ENCODE data around the gene BCL11B.

BCL11B gene

DNA sequence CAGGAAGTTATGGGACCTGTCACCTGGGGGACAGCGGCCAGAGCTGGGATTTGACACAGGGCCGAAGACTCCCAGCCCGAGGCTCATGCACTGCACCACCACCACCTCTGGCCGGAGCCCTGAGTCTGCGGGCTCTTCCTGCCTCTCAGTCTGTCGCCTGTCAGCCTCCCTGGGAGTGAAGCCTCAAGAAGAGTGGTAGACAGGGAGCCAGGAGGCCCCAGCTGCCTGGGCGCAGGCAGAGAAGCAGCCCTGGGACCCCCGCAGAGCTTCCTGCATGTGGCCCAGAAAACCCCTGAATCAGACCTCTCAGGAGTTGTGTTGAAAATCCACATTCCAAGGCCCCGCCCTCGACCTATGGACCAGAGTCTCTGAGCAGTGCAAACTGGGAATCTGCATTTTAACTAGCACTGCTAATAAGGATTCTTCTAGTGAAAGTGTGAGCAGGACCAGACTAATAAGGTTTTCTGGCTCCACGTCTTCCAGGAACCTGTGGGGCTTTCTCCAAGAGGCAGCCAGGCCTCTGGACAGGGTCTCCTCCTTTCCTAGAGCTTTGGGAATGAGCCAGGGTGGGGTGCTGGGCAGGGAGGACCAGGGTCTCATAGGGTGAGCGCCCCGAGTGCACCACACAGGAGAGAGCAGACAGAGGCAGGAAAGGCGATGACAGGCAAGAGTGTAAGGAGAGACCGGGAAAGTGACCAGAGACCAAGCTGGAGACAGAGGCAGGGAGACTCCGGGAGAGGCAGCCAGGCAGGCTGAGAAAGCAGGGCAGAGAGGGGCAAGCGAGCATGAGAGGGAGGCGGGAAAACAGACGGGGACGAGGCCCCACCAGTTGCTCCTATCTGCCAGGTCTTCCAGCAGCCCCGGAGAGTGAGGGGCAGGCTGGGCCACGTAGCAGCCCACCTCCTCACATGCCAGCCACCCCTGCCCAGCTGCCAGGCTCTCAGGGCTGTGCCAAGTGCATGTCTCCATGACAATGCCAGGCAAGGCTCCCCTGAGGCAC, 112.4 kb downstream of the BCL11B start:
- no peak for DNase-seq (ENCODE audit: low read depth)

DNA sequence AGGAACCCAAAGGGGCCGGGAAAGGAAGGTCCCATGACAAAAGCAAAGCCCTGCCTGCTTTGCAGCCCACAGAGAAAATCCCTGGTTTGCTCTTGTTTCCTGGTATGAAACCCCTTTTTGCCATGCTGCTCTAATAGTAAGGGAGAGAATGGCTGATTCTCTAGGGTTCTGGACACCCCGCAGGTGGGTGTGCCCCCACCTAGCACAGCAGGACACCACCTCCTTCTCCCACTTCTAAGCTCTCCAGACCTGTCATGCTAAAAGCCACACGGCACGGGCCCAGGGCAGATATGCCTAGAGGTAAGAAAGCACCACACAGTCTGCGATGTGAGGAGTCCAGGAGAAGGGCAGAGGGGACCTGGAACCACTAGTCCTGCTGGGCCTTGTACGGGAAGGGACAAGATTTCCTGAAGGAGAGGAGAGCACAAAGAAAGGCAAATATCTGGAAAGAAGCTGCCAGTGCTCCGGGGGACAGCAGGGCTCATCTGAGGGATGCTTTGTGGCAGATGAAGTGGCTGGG, 113.3 kb downstream of the BCL11B start:
- DNase-seq (ENCODE audit: low read depth), result no peak

DNA sequence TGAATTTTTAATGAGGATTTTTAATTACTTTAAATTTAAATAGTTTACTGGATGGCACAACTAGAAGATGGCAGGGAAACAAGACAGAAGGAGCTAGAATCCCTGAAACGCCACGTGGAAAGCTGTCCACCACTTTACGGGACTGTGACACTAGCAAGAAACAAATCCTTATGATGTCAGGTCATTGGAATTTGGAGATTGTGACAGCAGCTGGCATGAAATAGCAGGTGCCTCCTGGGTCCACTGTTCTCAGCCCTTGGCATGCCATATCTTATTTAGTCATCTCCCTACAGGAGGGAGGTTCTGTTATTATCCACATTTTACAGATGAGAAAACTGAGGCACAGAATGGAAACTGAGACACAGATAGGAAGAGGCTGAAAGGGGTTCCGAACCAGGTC, 113.8 kb downstream of the BCL11B start:
- no peak for DNase-seq (ENCODE audit: low read depth)

DNA sequence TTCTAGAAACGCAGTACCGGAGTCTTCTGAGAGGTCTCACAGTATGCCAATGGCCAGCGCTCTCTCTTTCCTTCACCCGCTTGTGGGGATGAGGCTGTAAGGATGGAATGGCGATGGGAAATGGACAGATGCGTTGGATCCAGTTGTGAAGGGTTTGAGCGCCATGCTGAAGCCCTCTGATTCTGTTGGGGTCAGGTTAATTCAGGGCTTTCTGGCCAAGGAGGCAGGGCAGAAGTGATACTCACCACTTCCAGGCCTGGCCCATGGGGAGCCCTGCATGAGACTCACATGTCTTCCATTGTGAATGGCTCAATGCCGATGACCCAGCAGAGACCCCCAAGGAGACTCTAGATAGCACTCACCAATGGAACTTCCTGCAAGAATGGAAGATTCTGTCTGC, 114.3 kb downstream of the BCL11B start:
- no peak for DNase-seq (ENCODE audit: low read depth)

DNA sequence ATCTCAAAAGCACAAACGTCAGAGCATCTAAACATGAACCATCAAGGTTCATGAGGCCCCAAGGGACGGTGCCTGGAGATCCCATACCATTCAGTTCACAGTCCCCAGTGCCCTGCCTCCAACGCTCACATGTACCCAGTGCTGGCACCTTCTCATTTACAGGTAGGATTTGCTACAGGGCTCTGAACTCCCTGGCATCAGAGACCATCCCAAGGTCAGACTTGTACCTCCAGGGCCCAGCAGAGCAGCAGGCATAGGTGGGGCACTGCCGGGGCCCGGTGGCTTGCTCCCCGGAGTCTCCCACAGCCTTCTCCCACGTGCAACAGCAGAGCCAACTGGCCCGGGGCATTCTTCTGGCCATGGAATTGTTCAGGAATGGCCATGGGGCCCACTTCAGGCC, 114.8 kb downstream of the BCL11B start:
- no peak for DNase-seq (ENCODE audit: low read depth)

DNA sequence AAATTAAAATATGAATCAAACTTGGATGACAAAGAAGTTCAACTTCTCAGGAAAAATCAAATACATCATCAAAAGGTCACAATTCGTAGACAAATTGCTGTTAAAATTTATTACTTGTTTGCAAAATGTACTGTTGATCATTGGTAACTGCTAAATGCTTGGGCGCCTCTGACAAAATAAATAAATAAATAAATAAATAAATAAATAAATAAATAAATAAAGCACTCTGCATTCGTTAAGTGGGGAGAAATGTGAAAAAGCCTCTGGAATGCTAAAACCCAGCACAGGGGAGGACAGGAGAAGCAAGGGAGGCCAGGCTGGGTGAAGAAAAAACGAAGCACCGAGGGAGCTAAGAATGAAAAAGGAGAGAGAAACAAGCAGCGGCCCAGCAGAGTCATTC, 115.2 kb downstream of the BCL11B start:
- no peak for DNase-seq (ENCODE audit: low read depth)

DNA sequence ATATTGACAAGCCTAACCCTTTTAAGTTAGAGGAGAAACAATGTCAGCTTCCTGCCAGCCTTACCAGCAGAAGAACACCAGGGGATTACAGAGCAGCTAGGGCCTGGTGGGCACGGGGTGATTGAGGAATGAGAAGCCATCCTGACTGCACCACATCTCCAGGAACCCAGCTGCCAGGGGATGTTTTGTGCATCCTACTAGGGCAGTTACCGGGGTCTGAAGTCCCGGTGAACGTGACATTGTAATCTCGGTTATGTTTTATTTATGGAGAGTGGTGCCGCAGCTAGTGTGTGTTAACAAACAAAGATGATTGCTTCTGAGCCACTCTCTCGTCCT, 115.9 kb downstream of the BCL11B start:
- no peak for DNase-seq (ENCODE audit: low read depth)

DNA sequence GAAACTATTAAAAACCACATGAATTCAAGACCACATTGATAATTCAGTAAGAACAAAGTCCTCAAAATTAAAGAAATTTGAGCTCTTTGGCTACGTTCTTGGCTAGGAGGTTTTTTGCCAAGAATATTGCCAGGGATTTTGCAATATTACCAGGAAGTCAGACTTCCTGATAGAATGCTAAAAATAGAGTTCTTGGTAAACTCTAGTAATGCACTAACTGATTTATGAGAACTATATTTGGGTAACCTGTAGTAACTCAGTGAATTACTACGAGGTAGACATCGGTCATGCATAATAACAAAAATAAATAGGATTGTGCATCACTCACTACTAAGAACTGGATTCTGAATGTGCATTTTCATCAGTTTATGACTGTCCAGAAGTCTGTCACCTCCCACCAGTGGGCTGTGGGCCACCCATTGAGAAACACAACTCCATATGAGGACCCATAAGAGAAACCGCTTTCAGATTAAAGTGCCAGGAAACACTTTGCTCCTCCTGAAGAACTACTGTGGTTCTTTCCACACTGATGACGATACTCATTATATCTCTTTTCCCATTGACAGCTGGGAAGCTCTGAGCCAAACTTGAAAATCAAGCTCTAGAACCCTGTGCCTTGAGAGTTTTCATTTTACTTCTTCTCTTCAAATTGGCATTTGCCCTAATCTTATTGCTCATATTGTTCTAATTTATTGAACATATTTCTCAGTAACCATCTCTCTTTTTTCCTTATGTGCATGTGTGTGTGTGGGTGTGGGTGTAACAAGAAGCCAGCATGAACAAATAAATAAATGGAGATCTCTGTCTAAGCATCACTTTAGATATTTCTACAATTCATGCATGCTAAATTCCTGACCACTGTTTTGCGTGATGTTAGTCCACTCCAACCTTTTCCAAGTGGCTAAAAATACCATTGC, 116.6 kb downstream of the BCL11B start:
- no peak for DNase-seq (ENCODE audit: low read depth)

DNA sequence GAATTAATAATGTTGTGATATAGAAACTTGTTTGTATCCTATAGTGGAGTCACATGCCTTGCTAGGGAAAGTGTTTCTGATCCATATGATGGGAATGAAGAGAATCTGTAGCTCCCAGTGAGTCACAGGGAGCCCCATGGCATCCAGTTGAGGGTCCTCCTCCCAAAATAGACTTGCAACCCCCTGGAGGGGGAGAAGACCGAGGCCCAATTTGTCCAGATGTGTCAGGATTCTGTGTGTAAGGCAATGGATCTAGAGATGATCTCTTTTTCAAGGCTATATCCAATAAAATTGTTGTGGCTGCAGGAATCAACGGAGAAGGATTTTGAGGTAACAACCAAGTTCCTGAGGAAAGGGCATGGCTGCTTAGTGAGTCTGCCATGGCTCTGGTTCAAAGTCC, 121.8 kb downstream of the BCL11B start:
- no peak for DNase-seq (ENCODE audit: low read depth)

DNA sequence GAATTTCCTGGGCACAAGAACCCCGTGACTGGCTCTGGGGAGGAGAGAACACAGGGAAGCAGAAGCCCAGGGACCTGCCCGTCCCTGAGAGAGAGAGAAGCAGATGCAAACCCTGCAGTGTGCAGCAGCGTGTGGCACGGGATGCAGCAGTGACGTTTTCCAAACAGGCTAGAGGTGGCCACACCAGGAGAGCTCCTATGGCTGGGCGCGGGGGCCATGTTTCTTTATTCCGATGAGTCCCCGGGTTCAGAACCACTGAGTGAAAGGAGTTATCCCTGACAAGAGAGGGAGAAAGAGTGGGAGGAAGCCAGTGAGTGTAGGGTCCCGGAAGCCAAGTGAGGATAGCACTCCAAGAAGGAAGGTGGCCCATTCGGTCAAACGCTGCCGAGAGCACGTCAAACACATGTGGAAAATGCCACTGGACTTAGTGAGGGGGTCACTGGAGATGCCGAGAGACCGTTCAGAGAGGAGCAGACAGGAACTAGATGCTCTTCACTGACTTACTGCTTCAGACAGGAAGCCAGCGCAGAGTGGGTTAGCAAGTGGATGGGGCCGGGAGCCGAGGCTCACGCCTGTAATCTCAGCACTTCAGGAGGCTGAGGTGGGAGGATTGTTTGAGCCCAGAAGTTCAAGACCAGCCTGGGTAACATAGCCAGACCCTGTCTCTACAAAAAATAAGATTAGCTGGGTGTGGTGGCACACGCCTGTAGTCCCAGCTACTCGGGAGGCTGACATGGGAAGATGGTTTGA, 123.0 kb downstream of the BCL11B start:
- no peak for DNase-seq (ENCODE audit: low read depth)

DNA sequence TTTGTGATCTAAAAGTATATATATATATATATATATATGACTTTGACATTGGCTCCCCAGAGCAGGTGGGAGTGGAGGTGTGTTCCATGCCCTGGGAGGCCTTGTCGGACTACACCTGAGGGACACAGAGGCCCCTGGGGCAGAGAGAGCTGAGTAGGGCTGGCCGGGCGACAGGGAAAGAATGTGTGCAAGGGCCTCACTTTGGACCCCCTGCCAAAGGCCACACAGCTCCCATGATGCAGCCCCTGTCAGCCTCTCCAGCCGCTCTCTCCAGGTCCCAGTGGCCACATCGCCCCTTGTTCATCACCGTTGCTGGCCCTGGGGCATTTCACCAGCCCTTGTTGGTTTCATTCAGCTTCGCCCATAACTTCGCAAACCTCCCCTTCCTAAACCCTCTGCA, 123.9 kb downstream of the BCL11B start:
- no peak for DNase-seq (ENCODE audit: low read depth)

DNA sequence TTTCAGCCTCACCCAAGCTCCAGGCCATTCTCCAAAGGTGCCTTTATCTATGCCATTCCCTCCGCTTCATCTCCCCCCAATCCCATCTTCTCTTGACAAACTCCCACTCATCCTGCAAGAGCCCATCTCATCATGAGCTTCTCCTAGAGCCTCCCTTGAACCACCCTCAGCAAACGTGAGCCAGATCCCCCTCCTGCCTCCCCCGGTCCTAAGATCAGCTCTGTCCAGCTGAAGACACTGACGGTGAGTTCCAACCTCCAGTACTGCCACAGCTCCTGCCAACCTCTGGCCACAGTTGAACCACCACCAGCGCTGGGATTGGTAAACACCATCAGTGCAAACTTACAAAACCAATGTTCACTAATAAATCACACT, 124.6 kb downstream of the BCL11B start:
- DNase-seq (ENCODE audit: low read depth), result no peak

DNA sequence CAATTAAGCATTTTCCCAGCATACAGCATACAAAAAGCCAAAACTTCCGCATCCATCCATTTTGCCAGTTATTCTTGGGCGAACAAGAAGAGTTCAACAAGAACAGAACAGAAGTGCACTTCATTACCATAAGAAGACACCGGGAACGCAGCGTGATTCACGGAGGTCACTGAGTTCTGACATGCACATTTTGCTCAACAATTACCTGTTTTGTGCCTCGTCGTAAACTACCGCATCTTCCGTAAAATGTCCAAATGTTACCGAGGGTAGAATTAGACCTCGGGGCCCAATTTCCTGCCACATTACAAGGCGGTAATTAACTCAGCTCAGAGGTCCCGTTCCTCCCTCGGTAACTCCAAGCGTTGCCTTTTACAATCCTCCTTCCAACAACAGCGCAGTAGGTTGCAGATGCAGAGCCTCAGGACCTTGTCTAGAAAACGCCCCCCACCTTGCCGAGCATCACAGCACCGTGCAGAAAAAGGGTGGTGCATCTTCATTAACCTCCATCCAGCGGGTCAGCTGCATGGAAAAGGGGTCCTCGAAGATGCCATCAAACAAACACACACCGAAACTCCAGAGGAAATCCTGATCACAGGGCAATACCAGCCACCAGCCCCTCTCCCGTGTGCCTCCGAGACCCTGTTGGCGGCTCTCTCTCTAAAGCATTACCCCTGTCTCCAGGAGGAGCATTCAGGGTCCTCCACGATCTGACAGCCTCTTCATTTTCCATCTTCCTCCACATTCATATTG, 125.2 kb downstream of the BCL11B start:
- DNase-seq (ENCODE audit: low read depth), result no peak

DNA sequence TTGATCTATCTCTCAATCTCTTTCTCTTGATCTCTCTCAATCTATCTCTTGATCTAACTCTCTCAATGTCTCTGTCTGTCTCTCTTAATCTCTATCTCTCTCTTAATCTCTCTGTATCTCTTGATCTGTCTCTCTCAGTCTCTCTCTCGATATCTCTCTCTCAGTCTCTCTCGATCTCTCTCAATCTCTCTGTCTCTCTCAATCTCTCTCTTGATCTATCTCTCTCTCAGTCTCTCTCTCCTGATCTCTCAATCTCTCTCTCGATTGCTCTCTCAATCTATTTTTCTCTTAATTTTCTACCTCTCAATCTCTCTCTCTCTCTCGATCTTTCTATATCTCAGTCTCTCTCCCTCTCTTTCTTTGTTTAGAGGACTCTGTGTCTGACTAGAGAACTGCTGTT, 126.7 kb downstream of the BCL11B start:
- no peak for DNase-seq (ENCODE audit: low read depth)

DNA sequence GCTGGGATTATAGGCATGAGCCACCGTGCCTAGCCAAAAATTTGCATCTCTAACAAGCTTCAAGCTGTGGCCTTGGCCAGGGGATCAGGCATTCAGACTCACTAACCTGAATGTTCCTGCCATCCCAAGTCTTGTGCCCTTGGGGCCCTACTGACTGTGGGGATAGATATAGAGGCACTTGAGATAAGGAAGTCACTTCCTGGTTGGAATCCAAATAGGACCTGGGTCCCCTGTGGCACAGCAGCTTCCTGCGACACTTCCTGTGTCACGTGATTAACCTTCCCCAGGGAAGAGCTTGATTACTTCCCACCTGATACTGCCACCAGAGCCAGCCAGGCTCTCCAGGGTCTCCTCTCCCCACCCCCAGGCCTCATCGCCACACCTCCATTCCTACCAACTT, 128.2 kb downstream of the BCL11B start:
- no peak for DNase-seq (ENCODE audit: low read depth)

DNA sequence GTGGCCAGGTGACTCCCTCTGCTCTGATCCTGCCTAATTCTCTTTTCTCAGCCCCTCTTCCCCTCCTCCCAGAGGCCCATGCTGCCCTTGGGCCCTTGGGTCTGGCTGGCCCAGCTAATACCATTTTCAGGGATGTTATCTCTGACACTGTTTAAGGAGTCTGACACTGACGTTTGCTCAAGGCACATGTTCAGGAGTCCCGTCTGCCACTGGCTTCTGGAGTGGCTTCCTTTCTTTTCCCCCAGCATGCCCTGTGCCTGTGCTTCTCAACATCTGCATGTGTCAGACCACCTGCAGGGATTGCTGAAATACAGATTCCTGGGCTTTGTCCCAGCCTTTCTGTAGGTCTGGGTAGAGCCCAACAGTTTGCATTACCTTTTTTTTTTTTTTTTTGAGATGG, 128.9 kb downstream of the BCL11B start:
- no peak for DNase-seq (ENCODE audit: low read depth)

DNA sequence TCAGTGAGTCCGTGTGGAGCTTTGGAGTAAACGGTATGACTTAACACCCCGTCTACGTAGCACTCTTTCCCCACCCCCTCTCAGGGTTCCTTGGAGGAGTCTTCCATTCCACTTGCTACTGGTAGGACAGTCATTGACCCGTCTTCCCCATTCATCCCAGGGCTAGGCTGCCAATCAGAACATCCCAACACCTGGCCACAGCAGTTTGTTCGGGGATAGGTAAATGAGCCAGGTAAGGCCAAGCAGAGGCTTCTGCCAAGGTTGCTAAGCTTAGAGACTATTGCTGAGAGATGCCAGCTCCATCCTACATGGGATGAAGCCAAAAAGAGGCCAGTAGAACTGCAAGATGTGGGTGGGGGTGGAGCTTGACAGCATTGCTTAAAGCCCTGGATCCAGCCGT, 130.8 kb downstream of the BCL11B start:
- DNase-seq (ENCODE audit: low read depth), result no peak

DNA sequence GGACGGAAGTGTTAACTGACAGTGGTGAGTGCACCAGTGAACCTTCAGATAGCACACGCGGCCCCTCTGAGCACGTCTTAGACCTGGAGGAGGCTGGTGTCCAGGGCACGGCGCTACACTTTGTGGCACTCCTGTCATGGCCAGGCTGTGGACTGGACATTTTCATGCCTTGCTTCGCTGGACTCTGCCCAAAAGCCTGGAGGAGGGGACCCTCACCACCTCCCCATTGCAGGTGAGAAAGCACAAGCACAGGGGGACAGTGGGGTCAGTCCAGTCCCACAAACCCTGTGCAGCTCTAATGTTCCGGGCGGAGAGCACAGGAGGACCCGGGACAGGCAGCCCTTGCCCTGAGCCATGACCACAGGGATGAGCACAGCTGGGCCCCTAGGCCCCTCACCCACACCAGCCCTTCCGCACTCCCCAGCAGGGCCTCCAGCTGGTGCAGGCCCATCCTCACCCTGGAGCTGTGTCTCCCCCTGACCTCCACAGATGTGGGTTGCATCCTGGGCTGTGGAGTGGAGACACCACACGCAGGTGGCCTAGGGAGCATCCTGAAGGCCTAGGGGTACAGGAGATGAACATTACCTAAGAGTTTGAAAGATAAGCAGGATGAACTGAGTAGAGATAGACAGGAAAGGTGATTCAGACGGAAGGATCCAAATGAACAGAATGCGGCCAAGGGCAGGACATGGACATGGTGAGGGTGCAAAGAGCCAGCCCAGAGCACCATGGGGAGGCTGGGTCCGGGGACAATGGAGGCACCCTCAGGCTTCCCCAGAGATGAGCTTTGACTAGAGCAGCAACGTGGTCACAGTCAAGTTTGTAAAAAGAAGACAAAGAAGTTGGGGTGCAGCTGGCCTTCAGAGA, 132.8 kb downstream of the BCL11B start:
- no peak for DNase-seq (ENCODE audit: low read depth)

DNA sequence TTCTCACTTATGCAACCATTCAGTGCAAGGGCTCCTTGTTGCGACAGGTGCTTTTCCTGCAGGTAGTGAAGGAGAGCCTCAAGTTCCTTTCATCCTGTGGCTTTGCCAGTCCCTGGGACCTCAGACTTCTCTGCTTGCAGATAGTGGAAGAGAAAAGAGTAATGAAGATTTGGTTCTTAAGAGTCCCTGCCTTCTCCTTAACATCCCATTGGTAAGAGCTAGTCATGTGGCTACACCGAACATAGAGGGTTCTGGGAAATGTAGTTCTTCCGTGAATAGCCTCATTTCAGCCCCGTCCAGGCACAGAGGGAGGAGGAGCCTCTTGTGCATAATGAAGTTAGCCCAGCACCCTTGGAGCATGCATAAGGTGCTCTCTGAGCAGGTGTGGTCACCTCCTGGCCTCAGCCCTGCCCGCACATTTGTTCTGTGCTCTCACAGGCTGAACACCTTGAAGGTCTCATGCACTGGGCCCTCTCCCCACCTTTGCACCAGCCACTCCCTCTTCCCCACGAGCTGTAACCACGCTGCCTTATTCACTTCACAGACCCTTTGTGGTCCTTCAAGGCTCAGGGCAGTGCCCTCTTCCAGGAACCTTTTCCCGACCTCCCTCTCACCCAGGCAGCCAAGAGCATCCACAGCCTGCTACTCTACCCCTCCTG, 134.0 kb downstream of the BCL11B start:
- no peak for DNase-seq (ENCODE audit: low read depth)

Measured in ELR (cell line).